ENCODE results near the gene ZNF490.

GRCh38 chr19:12546903-12547302, 63.7 kb downstream of the ZNF490 start:
- TF ChIP-seq, protein P1, sequence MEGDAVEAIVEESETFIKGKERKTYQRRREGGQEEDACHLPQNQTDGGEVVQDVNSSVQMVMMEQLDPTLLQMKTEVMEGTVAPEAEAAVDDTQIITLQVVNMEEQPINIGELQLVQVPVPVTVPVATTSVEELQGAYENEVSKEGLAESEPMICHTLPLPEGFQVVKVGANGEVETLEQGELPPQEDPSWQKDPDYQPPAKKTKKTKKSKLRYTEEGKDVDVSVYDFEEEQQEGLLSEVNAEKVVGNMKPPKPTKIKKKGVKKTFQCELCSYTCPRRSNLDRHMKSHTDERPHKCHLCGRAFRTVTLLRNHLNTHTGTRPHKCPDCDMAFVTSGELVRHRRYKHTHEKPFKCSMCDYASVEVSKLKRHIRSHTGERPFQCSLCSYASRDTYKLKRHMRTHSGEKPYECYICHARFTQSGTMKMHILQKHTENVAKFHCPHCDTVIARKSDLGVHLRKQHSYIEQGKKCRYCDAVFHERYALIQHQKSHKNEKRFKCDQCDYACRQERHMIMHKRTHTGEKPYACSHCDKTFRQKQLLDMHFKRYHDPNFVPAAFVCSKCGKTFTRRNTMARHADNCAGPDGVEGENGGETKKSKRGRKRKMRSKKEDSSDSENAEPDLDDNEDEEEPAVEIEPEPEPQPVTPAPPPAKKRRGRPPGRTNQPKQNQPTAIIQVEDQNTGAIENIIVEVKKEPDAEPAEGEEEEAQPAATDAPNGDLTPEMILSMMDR (conservative IDR thresholded peaks at IDR 0.05): no peak
- TF ChIP-seq ZFX (IDR thresholded peaks at IDR 0.05): no peak

Data from C4-2B (cell line).